Trophoblast cell (in vitro differentiated cells and primary cell): ENCODE results near the gene PTPRQ.

Experiments used
- DNase-seq, 2 donors: peaks; one replicate each; pipeline ENCODE4 v3.0.0-alpha.2; 2016
- H2AFZ ChIP-seq: 2 replicates; pipeline ENCODE4 v1.6.1; 2013; ENCODE audit warnings: low read length, moderate library complexity, mild to moderate bottlenecking; ENCODE audit not compliant: insufficient read depth, poor library complexity
- H2AK5ac ChIP-seq: 2 replicates; pipeline ENCODE4 v1.6.1; 2013; ENCODE audit warnings: mild to moderate bottlenecking, low read length
- H2BK120ac ChIP-seq: 2 replicates; pipeline ENCODE4 v1.6.1; 2013; ENCODE audit warnings: low read length, mild to moderate bottlenecking, moderate library complexity; ENCODE audit not compliant: insufficient read depth, poor library complexity
- H2BK12ac ChIP-seq: 2 replicates; pipeline ENCODE4 v1.6.1; 2013; ENCODE audit warnings: mild to moderate bottlenecking, low read length, moderate library complexity
- H2BK5ac ChIP-seq: 2 replicates; pipeline ENCODE4 v1.6.1; 2013; ENCODE audit warnings: low read length, low read depth, moderate library complexity, mild to moderate bottlenecking; ENCODE audit not compliant: poor library complexity
- H3K14ac ChIP-seq: 2 replicates; pipeline ENCODE4 v1.6.1; 2013; ENCODE audit warnings: mild to moderate bottlenecking, low read length
- H3K18ac ChIP-seq: 2 replicates; pipeline ENCODE4 v1.6.1; 2013; ENCODE audit warnings: mild to moderate bottlenecking, low read length
- H3K23ac ChIP-seq: 2 replicates; pipeline ENCODE4 v1.6.1; 2013; ENCODE audit warnings: low read length
- H3K27ac ChIP-seq: 2 replicates; pipeline ENCODE4 v1.5.1; 2013; ENCODE audit warnings: low read depth, mild to moderate bottlenecking, inconsistent platforms, low read length, moderate library complexity
- H3K27me3 ChIP-seq: 2 replicates; pipeline ENCODE4 v1.6.1; 2013; ENCODE audit warnings: inconsistent platforms, mild to moderate bottlenecking, low read length, moderate library complexity; ENCODE audit not compliant: insufficient read depth
- H3K36me3 ChIP-seq, 2 experiments: 1 replicate in 1 of 2; 2 replicates in 1 of 2; pipeline ENCODE4 v1.6.1; 2013; ENCODE audit warnings: low read length in 2 of 2, mild to moderate bottlenecking in 2 of 2, moderate library complexity in 1 of 2; ENCODE audit not compliant: insufficient read depth in 2 of 2, control insufficient read depth in 1 of 2
- H3K4ac ChIP-seq: 2 replicates; pipeline ENCODE4 v1.6.1; 2013; ENCODE audit warnings: low read depth, mild to moderate bottlenecking, low read length, moderate library complexity
- H3K4me1 ChIP-seq, 2 experiments: 1 replicate in 1 of 2; 2 replicates in 1 of 2; pipeline ENCODE4 v1.6.1; 2013; ENCODE audit warnings: low read length in 2 of 2, mild to moderate bottlenecking in 2 of 2, moderate library complexity in 1 of 2; ENCODE audit not compliant: insufficient read depth in 2 of 2, control insufficient read depth in 1 of 2
- H3K4me2 ChIP-seq: 2 replicates; pipeline ENCODE4 v1.6.1; 2013; ENCODE audit warnings: inconsistent platforms, mild to moderate bottlenecking, low read length, moderate library complexity
- H3K4me3 ChIP-seq: 2 replicates; pipeline ENCODE4 v1.5.1; 2013; ENCODE audit warnings: mild to moderate bottlenecking, low read depth, low read length, inconsistent platforms
- H3K79me1 ChIP-seq: one replicate; pipeline ENCODE4 v1.6.1; 2013; ENCODE audit warnings: low read length
- H3K79me2 ChIP-seq: 2 replicates; pipeline ENCODE4 v1.6.1; 2013; ENCODE audit warnings: low read length, mild to moderate bottlenecking; ENCODE audit not compliant: control insufficient read depth, insufficient read depth, poor library complexity
- H3K9ac ChIP-seq: 2 replicates; pipeline ENCODE4 v1.6.1; 2013; ENCODE audit warnings: mild to moderate bottlenecking, low read length
- H3K9me3 ChIP-seq: 2 replicates; pipeline ENCODE4 v1.6.1; 2013; ENCODE audit warnings: low read depth, mild to moderate bottlenecking, control low read depth, inconsistent platforms, low read length; ENCODE audit not compliant: insufficient read depth
- H4K12ac ChIP-seq: 2 replicates; pipeline ENCODE4 v1.6.1; 2013; ENCODE audit warnings: low read depth, mild to moderate bottlenecking, low read length, moderate library complexity
- H4K8ac ChIP-seq: 2 replicates; pipeline ENCODE4 v1.6.1; 2013; ENCODE audit warnings: low read depth, mild to moderate bottlenecking, low read length, moderate library complexity
- H4K91ac ChIP-seq: one replicate; pipeline ENCODE4 v1.6.1; 2013; ENCODE audit warnings: low read depth, mild to moderate bottlenecking, low read length, moderate library complexity
- WGBS: extraction: QIAGEN DNeasy Blood & Tissue Kit; methylation state at CpG from one replicate; pipeline ENCODE4 v1.1.7; 2013; ENCODE audit warnings: missing lambda C conversion rate; ENCODE audit not compliant: insufficient read length, insufficient coverage; ENCODE audit errors: extremely low coverage; 5-methylcytosine and 5-hydroxymethylcytosine counted together

The PTPRQ gene

DNA sequence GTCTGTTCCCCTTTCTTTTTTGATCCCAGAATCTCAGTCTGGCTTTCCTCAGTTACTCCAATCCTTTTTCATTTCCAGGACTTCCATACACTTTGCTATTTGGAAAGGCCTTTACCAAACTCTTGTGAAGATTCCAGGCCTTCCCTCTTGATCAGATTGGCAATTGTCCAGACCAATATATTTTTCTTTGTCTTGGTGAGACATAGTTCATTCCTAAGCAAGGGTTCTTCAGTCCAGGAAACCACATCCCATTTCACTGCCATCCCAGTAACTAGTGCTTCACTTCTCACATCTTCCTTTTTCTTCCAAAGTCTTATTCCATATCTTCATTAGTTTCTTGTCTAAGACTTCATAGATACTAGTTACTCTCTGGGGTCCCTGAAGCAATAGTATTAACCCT lies 2.1 kb upstream of the PTPRQ start:
- H3K4me3 ChIP-seq, result no peak overlapping the region
- no peak overlapping the region for H3K27ac ChIP-seq
- no peak for DNase-seq
- no peak overlapping the region for H2BK120ac ChIP-seq
- no peak overlapping the region for H2BK12ac ChIP-seq
- no peaks in the 10 kb centered on the region for H3K79me1 ChIP-seq
- H3K23ac ChIP-seq, result no peak overlapping the region
- H3K36me3 ChIP-seq, result no peaks in the 10 kb centered on the region
- H2AFZ ChIP-seq, result no peak overlapping the region
- H3K14ac ChIP-seq, result no peak overlapping the region
- H4K91ac ChIP-seq, result no peak overlapping the region
- no peak overlapping the region for H2BK5ac ChIP-seq
- H4K12ac ChIP-seq, result no peak overlapping the region
- H3K4me1 ChIP-seq, result no peaks in the 10 kb centered on the region
- no peaks in the 10 kb centered on the region for H3K9me3 ChIP-seq
- no peak overlapping the region for H3K4ac ChIP-seq
- no peak overlapping the region for H2AK5ac ChIP-seq
- H3K4me2 ChIP-seq, result no peak overlapping the region
- no peak overlapping the region for H3K9ac ChIP-seq
- no peaks in the 10 kb centered on the region for H3K27me3 ChIP-seq
- H3K79me2 ChIP-seq, result no peaks in the 10 kb centered on the region
- no peak overlapping the region for H4K8ac ChIP-seq
- H3K18ac ChIP-seq, result no peak overlapping the region

DNA sequence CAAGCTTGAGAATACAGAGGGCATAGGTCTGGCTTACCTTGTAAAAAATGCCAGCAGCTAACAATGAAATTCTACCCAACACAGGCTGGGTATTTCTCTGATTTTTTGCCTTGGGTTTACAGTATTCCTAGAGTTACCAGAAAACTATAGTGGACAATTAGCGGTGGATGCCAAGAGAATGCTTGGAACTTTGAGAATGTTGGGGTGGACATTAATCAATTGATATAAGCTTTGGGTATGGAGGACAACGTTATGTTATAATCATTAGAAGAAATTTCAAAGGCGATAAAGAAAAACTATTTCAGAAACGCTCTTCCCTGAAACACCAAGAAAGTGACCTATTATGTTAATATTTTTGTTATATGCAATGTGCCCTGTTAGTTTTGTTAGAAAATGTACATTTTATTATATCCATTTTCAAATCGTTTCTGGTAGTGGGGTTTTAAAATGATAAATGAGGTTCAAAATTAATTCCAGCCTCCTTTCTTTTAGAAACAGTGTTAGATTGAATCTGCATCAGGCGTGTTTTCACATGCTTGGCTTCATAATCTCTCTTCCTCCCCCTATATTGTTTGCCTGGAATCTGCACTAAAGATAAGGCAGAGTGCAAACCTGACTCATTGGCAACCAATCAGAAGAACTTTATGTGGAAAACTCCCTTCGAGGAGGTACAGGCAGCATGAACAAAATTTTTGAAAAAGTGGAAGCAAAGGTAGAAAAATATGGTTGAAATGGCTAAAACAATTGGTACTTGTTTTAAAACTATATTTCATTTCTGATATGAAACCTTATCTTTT lies 1.4 kb upstream of the PTPRQ start:
- WGBS, result no CpG with 5 or more reads among the region's 7 CpGs
- H3K4ac ChIP-seq, result no peak overlapping the region
- H3K9ac ChIP-seq, result no peak overlapping the region
- H2BK5ac ChIP-seq, result no peak overlapping the region
- no peak overlapping the region for H4K12ac ChIP-seq
- no peak overlapping the region for H4K91ac ChIP-seq
- no peak overlapping the region for H2BK120ac ChIP-seq
- no peak overlapping the region for H3K27ac ChIP-seq
- H3K4me1 ChIP-seq, result no peaks in the 10 kb centered on the region
- H2AFZ ChIP-seq, result no peak overlapping the region
- no peaks in the 10 kb centered on the region for H3K27me3 ChIP-seq
- no peaks in the 10 kb centered on the region for H3K79me1 ChIP-seq
- no peaks in the 10 kb centered on the region for H3K9me3 ChIP-seq
- H3K14ac ChIP-seq, result no peak overlapping the region
- H2AK5ac ChIP-seq, result no peak overlapping the region
- H4K8ac ChIP-seq, result no peak overlapping the region
- H2BK12ac ChIP-seq, result no peak overlapping the region
- DNase-seq, result peak; percentile 35 to 87
- no peak overlapping the region for H3K4me3 ChIP-seq
- H3K36me3 ChIP-seq, result no peaks in the 10 kb centered on the region
- no peak overlapping the region for H3K18ac ChIP-seq
- no peak overlapping the region for H3K23ac ChIP-seq
- no peaks in the 10 kb centered on the region for H3K79me2 ChIP-seq
- H3K4me2 ChIP-seq, result no peak overlapping the region

DNA sequence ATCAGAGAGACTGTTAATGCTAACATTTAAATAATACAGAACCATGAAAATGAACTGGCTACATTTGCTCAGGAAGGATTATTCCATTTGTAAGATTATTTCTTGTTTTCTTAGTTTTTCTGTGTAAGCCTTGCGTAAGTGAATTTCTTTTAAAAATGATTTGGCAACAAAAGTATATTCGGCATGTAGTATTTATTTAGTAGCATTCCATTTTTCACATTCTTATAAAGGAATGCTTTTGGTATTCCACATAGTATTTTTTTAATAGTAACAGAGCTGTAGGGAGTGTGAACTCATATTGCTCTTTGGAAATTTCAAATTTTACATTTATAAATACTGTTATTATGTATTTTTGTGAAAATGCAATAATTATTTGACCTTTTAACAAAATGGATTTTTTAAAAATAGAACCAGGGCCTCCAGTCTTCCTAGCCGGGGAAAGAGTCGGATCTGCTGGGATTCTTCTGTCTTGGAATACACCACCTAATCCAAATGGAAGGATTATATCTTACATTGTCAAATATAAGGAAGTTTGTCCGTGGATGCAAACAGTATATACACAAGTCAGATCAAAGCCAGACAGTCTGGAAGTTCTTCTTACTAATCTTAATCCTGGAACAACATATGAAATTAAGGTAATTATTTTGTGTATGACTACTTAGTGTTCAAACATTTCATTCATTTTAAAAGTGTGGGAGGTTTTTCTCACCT lies 1.2 kb downstream of the PTPRQ start:
- Histone ChIP-seq H3K4me3 (no peak overlapping the region), H4K12ac (no peak overlapping the region), H4K8ac (no peak overlapping the region), H3K79me1 (no peaks in the 10 kb centered on the region), H3K9me3 (no peaks in the 10 kb centered on the region), H2BK120ac (no peak overlapping the region), H2BK12ac (no peak overlapping the region), H3K79me2 (no peaks in the 10 kb centered on the region), H3K27ac (no peak overlapping the region), H3K4me1 (no peaks in the 10 kb centered on the region), H3K23ac (no peak overlapping the region), H3K4ac (no peak overlapping the region), H3K14ac (no peak overlapping the region), H3K27me3 (no peaks in the 10 kb centered on the region), H3K9ac (no peak overlapping the region), H2AK5ac (no peak overlapping the region), H3K18ac (no peak overlapping the region), H3K36me3 (no peaks in the 10 kb centered on the region), H2BK5ac (no peak overlapping the region), H4K91ac (no peak overlapping the region), H2AFZ (no peak overlapping the region), H3K4me2 (no peak overlapping the region)
- WGBS, result no CpG with 5 or more reads among the region's 5 CpGs
- DNase-seq, result peak in 1 of 2 donors; percentile 69

DNA sequence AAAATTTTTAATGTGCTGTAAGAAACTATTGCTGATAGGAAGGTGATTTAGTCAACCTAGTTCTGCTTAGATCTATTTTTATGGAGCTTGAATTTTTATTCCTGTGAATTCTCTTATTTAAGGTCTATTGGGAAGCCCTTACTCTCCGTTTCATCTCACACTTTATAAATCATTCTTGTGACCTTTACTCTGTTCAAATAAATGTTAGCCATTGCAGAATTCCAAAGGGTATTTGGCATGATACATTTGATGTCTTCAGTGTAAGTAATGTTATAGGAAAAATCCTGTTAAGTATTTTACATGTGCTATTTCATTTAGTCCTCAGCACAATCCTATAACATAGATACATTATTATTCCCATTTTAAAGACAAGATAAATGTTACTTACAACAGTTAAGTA lies 12.5 kb downstream of the PTPRQ start:
- no peaks in the 10 kb centered on the region for H3K9me3 ChIP-seq
- H2BK5ac ChIP-seq, result no peak overlapping the region
- H4K12ac ChIP-seq, result no peak overlapping the region
- H3K18ac ChIP-seq, result no peak overlapping the region
- no peak overlapping the region for H3K27ac ChIP-seq
- no peak overlapping the region for H3K14ac ChIP-seq
- DNase-seq, result no peak
- no peaks in the 10 kb centered on the region for H3K36me3 ChIP-seq
- H3K9ac ChIP-seq, result no peak overlapping the region
- no peak overlapping the region for H2AFZ ChIP-seq
- H3K4me2 ChIP-seq, result no peak overlapping the region
- no peaks in the 10 kb centered on the region for H3K27me3 ChIP-seq
- no peak overlapping the region for H2BK120ac ChIP-seq
- no peak overlapping the region for H3K4me3 ChIP-seq
- H3K79me1 ChIP-seq, result no peaks in the 10 kb centered on the region
- H3K79me2 ChIP-seq, result no peaks in the 10 kb centered on the region
- H4K91ac ChIP-seq, result no peak overlapping the region
- H3K4me1 ChIP-seq, result no peaks in the 10 kb centered on the region
- H4K8ac ChIP-seq, result no peak overlapping the region
- no peak overlapping the region for H2AK5ac ChIP-seq
- no peak overlapping the region for H3K4ac ChIP-seq
- H2BK12ac ChIP-seq, result no peak overlapping the region
- WGBS, result no CpG with 5 or more reads among the region's 1 CpG
- H3K23ac ChIP-seq, result no peak overlapping the region
